ENCODE results near the gene ITGB8.

GRCh38 chr7:20293336-20293735 lies 37.4 kb upstream of the ITGB8 start:
- TF ChIP-seq GATA3 (IDR thresholded peaks at IDR 0.05; ENCODE audit: low read depth, low read length) (no peak), GATA2 (IDR thresholded peaks at IDR 0.05; ENCODE audit: low read depth, low read length) (no peak)

Data from SH-SY5Y (cell line).